Activated naive CD4-positive, alpha-beta T cell treated with anti-CD3 and anti-CD28 coated beads for 36 hours (primary cell): ENCODE measurements around the gene CHCT1. TPM values are rescaled to one million over a fixed set of nuclear protein-coding genes. Genes with fewer than 3 reads are reported as not detected.
"Not testable (repeated sequence)": the region's sequence is repeated elsewhere in the genome, so short reads cannot be mapped to it uniquely, and the experiment has no call there.

ENCODE experiments used
- CTCF ChIA-PET: fragments of 350-600 bp; sonication (Branson Sonifier 250); formaldehyde crosslinking; loops from one replicate; lab custom pipeline; 2021; ENCODE audit warnings: antibody characterized with exemption; lab: Charles Lee
- DNase-seq: peaks from one replicate; pipeline ENCODE4 v3.0.0-alpha.2; 2020
- H3K27ac Mint-ChIP-seq: one replicate; pipeline ENCODE4 v1.8.0; 2021; ENCODE audit warnings: mild to moderate bottlenecking, mixed read lengths
- H3K27me3 Mint-ChIP-seq: one replicate; pipeline ENCODE4 v1.8.0; 2021; ENCODE audit warnings: low read depth, mixed read lengths
- H3K36me3 Mint-ChIP-seq: one replicate; pipeline ENCODE4 v1.8.0; 2021; ENCODE audit warnings: low read depth, mixed read lengths
- H3K4me1 Mint-ChIP-seq: one replicate; pipeline ENCODE4 v1.8.0; 2021; ENCODE audit warnings: low read depth, mixed read lengths
- H3K4me3 Mint-ChIP-seq: one replicate; pipeline ENCODE4 v1.8.0; 2021; ENCODE audit warnings: mild to moderate bottlenecking, moderate library complexity, mixed read lengths
- H3K9me3 Mint-ChIP-seq: one replicate; pipeline ENCODE4 v1.8.0; 2021; ENCODE audit warnings: mixed read lengths
- intact Hi-C: fragments of 100-400 bp; cut with micrococcal nuclease; formaldehyde crosslinking; loops from one replicate; pipeline ENCODE4 v1.15.1; 2023
- total RNA-seq, 2 experiments: library from RNA; stranded (reverse); gene quantifications; one replicate each; pipeline ENCODE4 v1.2.3, GENCODE V29; 2021

The CHCT1 gene
- total RNA-seq, 2 experiments from 2014 or later = 0.25 to 0.43 TPM

- Mint-ChIP-seq H3K36me3 (no peaks in the 10 kb centered on the region), H3K9me3 (no peaks in the 10 kb centered on the region), H3K4me3 (no peak overlapping the region), H3K4me1 (no peaks in the 10 kb centered on the region), H3K27me3 (no peaks in the 10 kb centered on the region), H3K27ac (no peak overlapping the region)
- no peak for DNase-seq
- CTCF ChIA-PET = interaction anchor here (0.6 to 1.0 kb wide), 2 partner anchors 14 to 200 kb away, joined by 3 to 7 read pairs; no protein-coding TSS in a partner anchor
- intact Hi-C loops = no loop called here
Observed at GRCh38 chr17:60406887-60407286, 15.4 kb upstream of the CHCT1 start.

- no peaks in the 10 kb centered on the region for H3K36me3 Mint-ChIP-seq
- H3K4me3 Mint-ChIP-seq = no peak overlapping the region
- no peaks in the 10 kb centered on the region for H3K27me3 Mint-ChIP-seq
- CTCF ChIA-PET = interaction anchor here (0.7 to 1.5 kb wide), 3 partner anchors 11 to 239 kb away, joined by 3 to 5 read pairs (median 3); no protein-coding TSS in a partner anchor
- no peaks in the 10 kb centered on the region for H3K9me3 Mint-ChIP-seq
- no peak overlapping the region for H3K27ac Mint-ChIP-seq
- no peaks in the 10 kb centered on the region for H3K4me1 Mint-ChIP-seq
- no peak for DNase-seq
- intact Hi-C loops = no loop called here
Observed at GRCh38 chr17:60410001-60410400, 12.3 kb upstream of the CHCT1 start.

- CTCF ChIA-PET = no interaction called here
- no peak for DNase-seq
- H3K9me3 Mint-ChIP-seq = no peaks in the 10 kb centered on the region
- no peak overlapping the region for H3K27ac Mint-ChIP-seq
- no peaks in the 10 kb centered on the region for H3K27me3 Mint-ChIP-seq
- H3K4me3 Mint-ChIP-seq = no peak overlapping the region
- H3K36me3 Mint-ChIP-seq = no peaks in the 10 kb centered on the region
- intact Hi-C loops = no loop called here
- no peaks in the 10 kb centered on the region for H3K4me1 Mint-ChIP-seq
Observed at GRCh38 chr17:60412701-60413100, 9.6 kb upstream of the CHCT1 start.

- Mint-ChIP-seq H3K27ac (no peak overlapping the region), H3K4me1 (no peaks in the 10 kb centered on the region), H3K36me3 (no peaks in the 10 kb centered on the region), H3K4me3 (no peak overlapping the region), H3K27me3 (no peaks in the 10 kb centered on the region), H3K9me3 (no peaks in the 10 kb centered on the region)
- CTCF ChIA-PET = interaction anchor here (0.7 kb wide), 2 partner anchors 12 to 41 kb away, joined by 3 read pairs; no protein-coding TSS in a partner anchor
- DNase-seq = no peak
- intact Hi-C loops = no loop called here
Observed at GRCh38 chr17:60415146-60415545, 7.1 kb upstream of the CHCT1 start.

GRCh38 chr17:60416368-60416925 lies 5.8 kb upstream of the CHCT1 start:
- intact Hi-C loops = no loop called here
- Mint-ChIP-seq H3K4me1 (peaks cover 4% of the 10 kb centered on the region), H3K27ac (no peak overlapping the region), H3K9me3 (no peaks in the 10 kb centered on the region), H3K27me3 (no peaks in the 10 kb centered on the region), H3K36me3 (no peaks in the 10 kb centered on the region), H3K4me3 (no peak overlapping the region)
- no peak for DNase-seq
- CTCF ChIA-PET = interaction anchor here (0.5 kb wide), 1 partner anchor 39 kb away, joined by 3 read pairs; no protein-coding TSS in a partner anchor

- H3K27ac Mint-ChIP-seq, H3K4me3 Mint-ChIP-seq, H3K36me3 Mint-ChIP-seq, intact Hi-C loops, H3K27me3 Mint-ChIP-seq, H3K4me1 Mint-ChIP-seq, H3K9me3 Mint-ChIP-seq, DNase-seq: not testable (repeated sequence)
- CTCF ChIA-PET = interaction anchor here (0.6 to 1.0 kb wide), 2 partner anchors 48 to 56 kb away, joined by 4 read pairs; no protein-coding TSS in a partner anchor
Observed at GRCh38 chr17:60419003-60419402, 3.3 kb upstream of the CHCT1 start.

- DNase-seq, H3K9me3 Mint-ChIP-seq, H3K27ac Mint-ChIP-seq, H3K4me1 Mint-ChIP-seq, CTCF ChIA-PET, H3K27me3 Mint-ChIP-seq, H3K36me3 Mint-ChIP-seq, H3K4me3 Mint-ChIP-seq: not testable (repeated sequence)
- intact Hi-C loops = loop anchor here (2.0 to 5.0 kb wide), 2 partner anchors 17 to 147 kb away; no protein-coding TSS in a partner anchor
Observed at GRCh38 chr17:60419875-60420274, 2.4 kb upstream of the CHCT1 start.

- H3K27ac Mint-ChIP-seq = no peak overlapping the region
- CTCF ChIA-PET = interaction anchor here (0.5 to 1.5 kb wide), 8 partner anchors 12 to 757 kb away, joined by 3 to 7 read pairs (median 4); no protein-coding TSS in a partner anchor
- peaks cover 8% of the 10 kb centered on the region for H3K4me1 Mint-ChIP-seq
- no peaks in the 10 kb centered on the region for H3K9me3 Mint-ChIP-seq
- H3K36me3 Mint-ChIP-seq = no peaks in the 10 kb centered on the region
- peak overlapping the region; percentile 73 for H3K4me3 Mint-ChIP-seq
- intact Hi-C loops = loop anchor here (1.0 to 5.0 kb wide), 3 partner anchors 15 to 217 kb away; no protein-coding TSS in a partner anchor
- H3K27me3 Mint-ChIP-seq = no peaks in the 10 kb centered on the region
- DNase-seq = peak; percentile 84
Observed at GRCh38 chr17:60421273-60422161, 772 bp upstream of the CHCT1 start.

- Mint-ChIP-seq H3K36me3 (no peaks in the 10 kb centered on the region), H3K4me3 (no peak overlapping the region), H3K27ac (no peak overlapping the region), H3K4me1 (peaks cover 8% of the 10 kb centered on the region), H3K9me3 (no peaks in the 10 kb centered on the region), H3K27me3 (no peaks in the 10 kb centered on the region)
- CTCF ChIA-PET = interaction anchor here (1.4 kb wide), 1 partner anchor 215 kb away, joined by 4 read pairs; no protein-coding TSS in a partner anchor
- intact Hi-C loops = loop anchor here (5.0 kb wide), 1 partner anchor 143 kb away; no protein-coding TSS in a partner anchor
- no peak for DNase-seq
Observed at GRCh38 chr17:60423865-60424264, 1.6 kb downstream of the CHCT1 start.

- no peak overlapping the region for H3K4me3 Mint-ChIP-seq
- H3K36me3 Mint-ChIP-seq = no peaks in the 10 kb centered on the region
- no peak overlapping the region for H3K27ac Mint-ChIP-seq
- DNase-seq = no peak
- no peaks in the 10 kb centered on the region for H3K9me3 Mint-ChIP-seq
- H3K4me1 Mint-ChIP-seq = peaks cover 8% of the 10 kb centered on the region
- CTCF ChIA-PET = interaction anchor here (0.6 kb wide), 1 partner anchor 477 kb away, joined by 3 read pairs; no protein-coding TSS in a partner anchor
- intact Hi-C loops = no loop called here
- no peaks in the 10 kb centered on the region for H3K27me3 Mint-ChIP-seq
Observed at GRCh38 chr17:60425626-60426025, 3.3 kb downstream of the CHCT1 start.

GRCh38 chr17:60426596-60426995 lies 4.3 kb downstream of the CHCT1 start:
- DNase-seq = no peak
- H3K4me3 Mint-ChIP-seq = no peak overlapping the region
- no peaks in the 10 kb centered on the region for H3K27me3 Mint-ChIP-seq
- no peaks in the 10 kb centered on the region for H3K9me3 Mint-ChIP-seq
- H3K27ac Mint-ChIP-seq = no peak overlapping the region
- intact Hi-C loops = no loop called here
- CTCF ChIA-PET = interaction anchor here (0.6 to 1.4 kb wide), 3 partner anchors 211 to 227 kb away, joined by 3 to 4 read pairs (median 3); no protein-coding TSS in a partner anchor
- H3K36me3 Mint-ChIP-seq = no peaks in the 10 kb centered on the region
- H3K4me1 Mint-ChIP-seq = peaks cover 4% of the 10 kb centered on the region

- H3K27me3 Mint-ChIP-seq = not testable (repeated sequence)
- CTCF ChIA-PET = interaction anchor here (0.6 kb wide), 1 partner anchor 131 kb away, joined by 5 read pairs; no protein-coding TSS in a partner anchor
Observed at GRCh38 chr17:60428491-60428890, 6.2 kb downstream of the CHCT1 start.

More at GRCh38 chr17:60428491-60428890, 6.2 kb downstream of the CHCT1 start:
- H3K9me3 Mint-ChIP-seq, intact Hi-C loops, H3K36me3 Mint-ChIP-seq, H3K4me3 Mint-ChIP-seq, H3K27ac Mint-ChIP-seq, DNase-seq, H3K4me1 Mint-ChIP-seq: not testable (repeated sequence)
